A549 (cell line): ENCODE data around the gene UBR7.

ENCODE experiments used
- CBX2 ChIP-seq: fragments of 200-600 bp; sonication (generic); IDR thresholded peaks from 2 replicates; pipeline ENCODE4 v1.6.1; 2016; ENCODE audit warnings: low read depth, mild to moderate bottlenecking, borderline replicate concordance
- CTCF ChIP-seq: fragments of >200 bp; sonication (Bioruptor Twin); formaldehyde crosslinking; IDR thresholded peaks from 3 replicates; pipeline ENCODE4 v1.5.1; 2016
- JUN ChIP-seq, 2 experiments: fragments of >200 bp; sonication (Bioruptor Twin); formaldehyde crosslinking; IDR thresholded peaks; 2 replicates in 1 of 2; 3 replicates in 1 of 2; pipeline ENCODE4 v1.6.1; 2016 to 2017
- MAX ChIP-seq: IDR thresholded peaks from 2 replicates; pipeline ENCODE4 v1.6.1; 2012
- MAZ ChIP-seq: fragments of 150-350 bp; IDR thresholded peaks from 2 replicates; pipeline ENCODE4 v1.6.1; 2014; ENCODE audit warnings: antibody characterized with exemption, low read depth, low read length, borderline replicate concordance
- RAD21 ChIP-seq, 2 experiments: fragments of >200 bp in 1 of 2; sonication (Bioruptor Twin) in 1 of 2; formaldehyde crosslinking in 1 of 2; IDR thresholded peaks in 1 of 2; conservative IDR thresholded peaks in 1 of 2; 2 replicates in 1 of 2; 3 replicates in 1 of 2; pipeline ENCODE4 v1.6.1; 2012 to 2018; ENCODE audit warnings: inconsistent platforms in 1 of 2
- TFCP2L1 ChIP-seq: fragments of 250-450 bp; sonication (Bioruptor Pico); IDR thresholded peaks from 2 replicates; pipeline ENCODE4 v1.5.0; 2021; ENCODE audit warnings: mild to moderate bottlenecking

DNA sequence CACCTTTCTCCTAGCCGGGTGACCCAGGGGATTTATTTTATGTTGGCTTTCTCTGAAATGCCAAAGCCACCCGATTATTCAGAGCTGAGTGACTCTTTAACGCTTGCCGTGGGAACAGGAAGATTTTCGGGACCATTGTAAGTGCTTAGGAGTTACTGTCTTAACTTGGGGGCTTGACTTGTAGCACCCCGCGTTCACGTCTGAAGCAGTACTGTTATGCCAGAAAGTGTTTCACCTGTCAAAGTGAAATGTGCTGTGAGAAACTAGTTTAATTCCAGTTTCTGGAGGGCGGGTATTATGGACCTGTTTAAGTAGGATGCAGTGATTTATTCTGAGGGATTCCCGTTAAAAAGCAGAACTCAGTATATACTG is 21.7 kb upstream of the UBR7 start:
- no peak for TF ChIP-seq CTCF
- no peak for TF ChIP-seq TFCP2L1
- no peak for TF ChIP-seq CBX2
- TF ChIP-seq RAD21 (conservative IDR thresholded peaks at IDR 0.05 in 1 of 2, IDR thresholded peaks at IDR 0.05 in 1 of 2), result no peak
- TF ChIP-seq MAX, result no peak
- TF ChIP-seq JUN (IDR thresholded peaks at IDR 0.05), result no peak
- no peak for TF ChIP-seq MAZ
